HG03139 (cell line): ENCODE measurements around the gene PRPSAP2.
"Not testable (repeated sequence)": the region's sequence is repeated elsewhere in the genome, so short reads cannot be mapped to it uniquely, and the experiment has no call there.

Experiments
- ATAC-seq: cut with Tn5 transposase; IDR thresholded peaks from one replicate; pipeline ENCODE4 v1.9.1; 2021; ENCODE audit not compliant: unreplicated experiment

The PRPSAP2 gene

GRCh38 chr17:18888766-18889290 is 30.9 kb downstream of the PRPSAP2 start:
- ATAC-seq: no peak

GRCh38 chr17:18889658-18890057 is 31.7 kb downstream of the PRPSAP2 start:
- no peak for ATAC-seq

GRCh38 chr17:18891541-18891940 is 33.6 kb downstream of the PRPSAP2 start:
- no peak for ATAC-seq

- ATAC-seq: no peak
Observed at GRCh38 chr17:18896146-18896545, 38.2 kb downstream of the PRPSAP2 start.

GRCh38 chr17:18896947-18897346 is 39.0 kb downstream of the PRPSAP2 start:
- no peak for ATAC-seq

- ATAC-seq: no peak
Observed at GRCh38 chr17:18904482-18904881, 46.6 kb downstream of the PRPSAP2 start.

- no peak for ATAC-seq
Observed at GRCh38 chr17:18905226-18905625, 47.3 kb downstream of the PRPSAP2 start.

GRCh38 chr17:18910326-18910725 is 52.4 kb downstream of the PRPSAP2 start:
- ATAC-seq: no peak

GRCh38 chr17:18910881-18911280 is 53.0 kb downstream of the PRPSAP2 start:
- no peak for ATAC-seq

GRCh38 chr17:18916816-18917500 is 59.0 kb downstream of the PRPSAP2 start:
- ATAC-seq: no peak

- ATAC-seq: no peak
Observed at GRCh38 chr17:18917506-18918032, 59.6 kb downstream of the PRPSAP2 start.

GRCh38 chr17:18919963-18920362 is 62.0 kb downstream of the PRPSAP2 start:
- no peak for ATAC-seq

- ATAC-seq: no peak
Observed at GRCh38 chr17:18920911-18921441, 63.0 kb downstream of the PRPSAP2 start.

- no peak for ATAC-seq
Observed at GRCh38 chr17:18921485-18921884, 63.6 kb downstream of the PRPSAP2 start.

GRCh38 chr17:18921912-18922451 is 64.1 kb downstream of the PRPSAP2 start:
- ATAC-seq: peak; percentile 57

GRCh38 chr17:18922596-18922995 is 64.7 kb downstream of the PRPSAP2 start:
- not testable (repeated sequence) for ATAC-seq

GRCh38 chr17:18925187-18925586 is 67.3 kb downstream of the PRPSAP2 start:
- no peak for ATAC-seq

- ATAC-seq: no peak
Observed at GRCh38 chr17:18928628-18929125, 70.7 kb downstream of the PRPSAP2 start.

- no peak for ATAC-seq
Observed at GRCh38 chr17:18932360-18933055, 74.6 kb downstream of the PRPSAP2 start.

GRCh38 chr17:18933102-18934058 is 75.4 kb downstream of the PRPSAP2 start:
- no peak for ATAC-seq
